NCI-H460 (cell line): ENCODE data around the gene ARHGAP23. TPM values are rescaled to one million over a fixed set of nuclear protein-coding genes. Genes with fewer than 3 reads are reported as not detected.
A peak's percentile ranks its signal among the peaks of the same experiment; 100 is the strongest.

Experiments
- DNase-seq: peaks from one replicate; pipeline ENCODE4 v3.0.0-alpha.2; 2016; ENCODE audit warnings: low read depth; ENCODE audit errors: extremely low read depth
- total RNA-seq: library from RNA; depleted of rRNA; stranded (reverse); fragments of >200 nt; shearing (Covaris generic); gene quantifications from 2 replicates; pipeline ENCODE4 v1.2.3, GENCODE V29; 2014

ARHGAP23 gene
- total RNA-seq, 1 experiment from 2014 or later = 11.2 TPM

- no peak for DNase-seq
Measured at GRCh38 chr17:38542286-38542685, 114.0 kb downstream of the ARHGAP23 start.

GRCh38 chr17:38543403-38544174, 115.3 kb downstream of the ARHGAP23 start:
- no peak for DNase-seq

- DNase-seq = no peak
Measured at GRCh38 chr17:38544175-38544838, 116.0 kb downstream of the ARHGAP23 start.

DNA sequence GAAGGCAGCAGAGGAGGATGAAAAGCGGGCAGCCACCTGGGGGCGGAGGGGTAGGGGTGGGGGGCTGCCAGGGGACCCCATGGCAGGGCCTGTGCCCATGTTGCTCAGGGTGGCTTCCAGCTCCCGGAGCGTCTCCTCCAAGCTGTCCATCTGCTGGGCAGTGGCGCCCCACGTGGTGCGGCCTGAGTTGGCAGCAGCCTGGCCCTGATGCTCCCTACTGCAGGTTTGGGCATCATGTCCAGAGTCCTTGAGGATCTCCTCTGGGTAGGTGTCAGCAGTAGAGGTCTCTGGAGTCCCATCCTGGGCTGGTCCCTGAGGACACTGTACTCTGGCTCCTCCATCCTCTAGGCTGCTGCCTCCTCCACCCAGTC, 116.6 kb downstream of the ARHGAP23 start:
- DNase-seq = no peak

GRCh38 chr17:38545531-38546225, 117.4 kb downstream of the ARHGAP23 start:
- no peak for DNase-seq

- no peak for DNase-seq
Measured at GRCh38 chr17:38546396-38546795, 118.1 kb downstream of the ARHGAP23 start.

- DNase-seq = no peak
Measured at GRCh38 chr17:38547444-38547843, 119.2 kb downstream of the ARHGAP23 start.

DNA sequence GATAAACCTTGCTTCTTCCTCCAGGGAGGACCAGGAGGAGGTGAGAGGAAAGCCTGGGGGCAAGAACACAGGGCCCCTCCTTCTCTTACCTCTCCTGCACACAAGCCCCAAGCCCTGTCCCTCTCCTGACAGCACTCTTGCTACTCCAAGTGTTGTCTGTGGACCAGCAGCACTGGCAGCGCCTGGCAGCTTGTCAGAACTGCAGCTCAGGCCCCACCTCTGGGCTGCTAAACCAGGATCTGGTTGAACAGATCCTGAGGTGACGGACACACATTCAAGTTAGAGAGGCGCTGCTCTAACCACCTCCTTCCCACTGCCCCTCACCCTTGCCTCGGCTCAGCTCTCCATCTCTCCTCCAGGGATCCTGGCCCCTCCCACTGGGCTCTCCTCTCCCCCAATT, 121.0 kb downstream of the ARHGAP23 start:
- DNase-seq = no peak

GRCh38 chr17:38550661-38551060, 122.4 kb downstream of the ARHGAP23 start:
- no peak for DNase-seq

GRCh38 chr17:38551121-38551520, 122.9 kb downstream of the ARHGAP23 start:
- no peak for DNase-seq

DNA sequence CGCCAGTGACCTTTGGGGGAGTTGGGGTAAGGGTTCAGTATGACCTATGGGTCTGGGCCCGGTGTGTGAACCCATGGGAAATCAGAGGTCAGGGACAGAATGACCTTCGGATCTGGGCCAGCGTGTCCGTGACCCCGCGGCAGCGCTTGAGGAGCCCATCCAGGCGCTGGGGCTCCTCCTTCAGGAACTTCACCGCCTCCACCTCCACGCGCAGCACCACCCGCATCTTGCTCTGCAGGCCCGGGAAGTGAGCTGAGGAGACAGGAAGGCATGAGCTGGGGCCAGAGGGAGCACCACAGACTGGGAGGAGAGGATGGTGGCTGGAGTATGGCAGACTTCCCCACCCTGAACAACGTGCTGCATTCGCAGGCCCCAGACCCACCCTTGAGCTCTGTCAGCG, 124.1 kb downstream of the ARHGAP23 start:
- no peak for DNase-seq

DNA sequence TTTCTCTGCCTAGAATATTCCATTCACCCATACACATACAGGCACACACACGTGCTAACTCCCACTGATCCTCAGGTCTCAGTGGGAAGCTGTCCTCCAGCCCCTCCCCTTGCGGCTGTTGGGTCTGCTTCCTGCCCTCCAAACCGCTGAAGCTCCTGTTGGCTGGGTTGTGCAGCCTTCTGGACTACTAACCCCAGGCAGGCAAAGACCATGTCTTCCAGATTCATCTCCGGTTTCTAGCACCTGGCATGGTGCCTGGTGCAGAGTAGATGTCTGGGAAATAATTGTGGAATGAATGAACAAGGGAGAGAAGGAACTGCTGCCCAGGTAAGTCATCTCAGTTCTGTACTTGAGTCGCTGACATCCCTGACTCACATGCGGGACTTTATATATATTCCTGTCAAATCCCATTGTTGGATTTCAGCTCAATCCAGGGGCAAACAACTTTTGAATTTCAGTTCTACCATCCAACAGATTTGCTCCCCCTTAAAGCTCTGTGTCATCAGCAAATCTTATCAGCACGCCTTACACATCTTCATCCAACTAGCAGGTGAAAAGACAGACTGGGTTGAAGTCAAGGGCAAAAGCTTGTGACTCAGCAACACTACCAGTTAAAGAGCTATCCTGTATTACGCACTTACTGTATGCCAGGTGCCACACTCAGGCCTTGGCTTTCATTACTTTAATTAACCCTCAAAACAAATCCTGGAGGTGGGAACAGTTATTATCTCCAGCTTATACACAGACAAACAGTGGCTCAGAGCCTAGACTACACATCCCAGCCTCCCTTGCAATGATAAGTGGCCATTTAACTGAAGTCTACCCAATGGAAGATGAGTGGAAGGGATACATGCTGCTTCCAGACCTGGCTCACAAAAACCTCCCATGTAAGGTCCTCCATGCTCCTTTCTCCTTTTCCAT, 126.4 kb downstream of the ARHGAP23 start:
- DNase-seq = no peak

GRCh38 chr17:38556239-38556638, 128.0 kb downstream of the ARHGAP23 start:
- DNase-seq = no peak

DNA sequence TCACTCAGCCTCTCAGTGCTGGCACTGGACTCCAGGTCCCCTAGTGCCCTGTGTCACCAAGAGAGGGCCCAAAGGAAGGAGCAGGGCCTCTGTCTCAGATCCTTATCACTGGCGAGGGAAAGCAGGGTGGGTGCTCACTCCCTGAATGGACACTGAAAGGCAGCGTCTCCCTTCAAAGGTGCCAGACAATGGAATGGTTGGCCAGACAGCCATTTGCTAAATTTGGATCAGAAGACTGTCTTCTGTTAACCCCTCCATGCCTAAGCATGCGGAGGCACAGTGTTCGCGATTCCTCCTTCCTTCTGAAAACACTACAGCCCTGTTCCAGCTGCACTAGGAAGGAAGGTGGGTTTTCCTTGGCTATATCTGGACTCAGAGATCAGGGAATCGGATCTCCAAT, 129.1 kb downstream of the ARHGAP23 start:
- no peak for DNase-seq

GRCh38 chr17:38557836-38558727, 129.8 kb downstream of the ARHGAP23 start:
- peak; percentile 97 for DNase-seq

GRCh38 chr17:38558728-38559050, 130.4 kb downstream of the ARHGAP23 start:
- no peak for DNase-seq

DNA sequence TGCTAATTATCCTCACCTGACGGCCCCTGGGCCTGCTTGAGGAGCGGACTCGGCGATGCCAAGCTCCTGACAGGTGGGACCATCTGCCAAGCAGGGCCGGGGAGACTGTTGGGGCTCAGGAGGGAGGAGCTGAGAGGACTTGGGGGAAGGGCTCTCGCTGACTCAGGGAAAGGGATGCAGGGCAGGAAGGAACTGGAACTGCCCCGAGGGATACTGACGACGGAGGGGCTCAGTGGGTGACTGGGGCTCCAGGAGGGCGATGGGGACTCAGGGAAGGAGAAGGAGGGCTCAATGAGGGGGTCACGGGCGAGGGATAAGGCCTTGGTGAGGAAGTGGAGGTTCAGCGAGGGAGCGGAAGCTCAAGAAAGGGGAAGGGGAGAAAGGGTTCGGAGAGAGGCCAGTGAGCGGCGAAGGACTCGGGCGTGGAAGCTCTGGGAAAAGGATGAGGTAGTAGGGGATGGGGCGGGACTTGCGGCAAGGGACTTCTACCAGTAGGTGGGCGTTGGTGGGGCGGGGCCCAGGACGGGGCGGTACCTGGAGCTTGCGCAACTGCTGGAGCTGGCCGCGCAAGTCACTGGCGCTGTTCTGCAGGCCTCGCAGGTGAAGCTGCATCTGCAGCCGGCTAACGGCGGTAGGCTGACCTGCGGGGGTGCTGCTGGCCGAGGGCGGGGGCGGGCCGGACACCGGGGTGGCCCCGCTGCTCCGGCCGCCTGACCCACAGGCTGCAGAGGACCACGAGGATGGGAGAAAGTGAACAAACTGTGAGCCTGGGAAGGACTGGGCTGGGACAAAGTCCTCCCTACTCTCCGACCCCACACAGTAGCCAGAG, 131.0 kb downstream of the ARHGAP23 start:
- DNase-seq = peak; percentile 89

- no peak for DNase-seq
Measured at GRCh38 chr17:38559880-38560230, 131.6 kb downstream of the ARHGAP23 start.
